ENCODE measurements around the gene RPL41. TPM values are rescaled to one million over a fixed set of nuclear protein-coding genes. Genes with fewer than 3 reads are reported as not detected.

Gene RPL41
- total and polyA plus RNA-seq, 5 donors = 2,026 to 2,505 (median 2,284) TPM

DNA sequence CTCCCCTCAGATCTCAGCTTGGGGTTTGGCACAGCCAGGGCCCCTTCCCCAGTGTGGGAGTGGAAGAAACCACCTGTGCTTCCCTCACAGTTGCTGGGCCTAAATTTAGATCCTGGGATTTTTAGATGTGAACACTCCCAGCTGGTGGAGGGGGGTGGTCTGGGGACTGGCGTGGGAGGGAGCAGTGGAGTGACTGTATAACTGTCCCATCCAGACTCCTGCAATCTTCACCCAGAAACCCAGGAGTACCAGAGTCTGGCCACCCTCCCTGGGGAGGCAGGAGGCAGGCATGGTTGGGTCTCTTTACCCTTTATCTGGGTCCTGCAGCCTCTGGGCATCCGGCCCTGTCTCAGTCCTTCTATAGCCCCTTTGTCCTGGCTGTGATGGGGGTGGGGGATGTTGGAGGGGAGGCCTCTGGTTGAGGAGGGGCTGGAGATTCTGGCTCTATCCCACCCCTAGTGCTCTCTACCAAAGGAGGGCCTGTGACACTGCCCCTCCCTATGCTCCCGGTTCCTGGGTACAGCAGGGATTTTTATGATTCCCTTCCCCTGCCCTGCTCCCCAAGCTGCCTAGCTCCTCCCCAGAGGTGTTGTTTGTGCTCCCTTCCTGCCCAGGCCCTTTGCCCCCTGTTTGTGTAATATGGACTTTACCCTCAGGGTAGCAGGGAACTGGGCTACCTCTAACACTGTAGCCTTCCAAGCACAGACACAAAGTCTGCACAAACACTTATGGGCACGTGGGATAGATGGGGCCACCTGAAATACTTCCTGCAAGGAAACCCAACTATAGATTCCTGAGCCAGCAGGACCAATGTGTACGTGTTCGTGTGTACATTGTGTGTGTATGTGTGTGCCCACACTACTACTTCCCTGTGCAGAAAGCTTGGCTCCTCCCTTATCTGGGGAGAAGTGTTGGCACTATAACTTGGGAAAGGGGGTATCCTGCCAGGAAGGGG is 34.8 kb upstream of the RPL41 start:
- H3K27ac ChIP-seq (ENCODE audit: low read length) = no peak overlapping the region
- 46% methylated on average over 6 of the region's 6 CpGs for WGBS
- no peaks in the 10 kb centered on the region for H3K9me3 ChIP-seq (ENCODE audit: control insufficient read depth, low read length)
- DNase-seq (peak in 1 of 3 donors; percentile 50), ATAC-seq (no peak)
- H3K4me3 ChIP-seq (ENCODE audit: low read length) = no peak overlapping the region
- H3K4me1 ChIP-seq (ENCODE audit: control insufficient read depth, insufficient read depth, low read length) = peaks cover 4% of the 10 kb centered on the region
- intact Hi-C loops (cut with DNase I) = no loop called here
- no peaks in the 10 kb centered on the region for H3K27me3 ChIP-seq (ENCODE audit: control insufficient read depth, insufficient read depth)

GRCh38 chr12:56082382-56082781 is 34.1 kb upstream of the RPL41 start:
- DNase-seq (no peak), ATAC-seq (no peak)
- H3K9me3 ChIP-seq (ENCODE audit: control insufficient read depth, low read length) = no peaks in the 10 kb centered on the region
- no peaks in the 10 kb centered on the region for H3K27me3 ChIP-seq (ENCODE audit: control insufficient read depth, insufficient read depth)
- intact Hi-C loops (cut with DNase I) = no loop called here
- no peak overlapping the region for H3K4me3 ChIP-seq (ENCODE audit: low read length)
- peaks cover 4% of the 10 kb centered on the region for H3K4me1 ChIP-seq (ENCODE audit: control insufficient read depth, insufficient read depth, low read length)
- 87% methylated on average over 2 of the region's 2 CpGs for WGBS
- no peak overlapping the region for H3K27ac ChIP-seq (ENCODE audit: low read length)

GRCh38 chr12:56082967-56083366 is 33.5 kb upstream of the RPL41 start:
- Histone ChIP-seq H3K27me3 (ENCODE audit: control insufficient read depth, insufficient read depth) (no peaks in the 10 kb centered on the region), H3K27ac (ENCODE audit: low read length) (no peak overlapping the region), H3K9me3 (ENCODE audit: control insufficient read depth, low read length) (no peaks in the 10 kb centered on the region), H3K4me1 (ENCODE audit: control insufficient read depth, insufficient read depth, low read length) (peaks cover 4% of the 10 kb centered on the region), H3K4me3 (ENCODE audit: low read length) (no peak overlapping the region)
- ATAC-seq (no peak), DNase-seq (peak; percentile 31 to 57 (median 51))
- intact Hi-C loops (cut with DNase I) = no loop called here
- 50% methylated on average over 3 of the region's 3 CpGs for WGBS

DNA sequence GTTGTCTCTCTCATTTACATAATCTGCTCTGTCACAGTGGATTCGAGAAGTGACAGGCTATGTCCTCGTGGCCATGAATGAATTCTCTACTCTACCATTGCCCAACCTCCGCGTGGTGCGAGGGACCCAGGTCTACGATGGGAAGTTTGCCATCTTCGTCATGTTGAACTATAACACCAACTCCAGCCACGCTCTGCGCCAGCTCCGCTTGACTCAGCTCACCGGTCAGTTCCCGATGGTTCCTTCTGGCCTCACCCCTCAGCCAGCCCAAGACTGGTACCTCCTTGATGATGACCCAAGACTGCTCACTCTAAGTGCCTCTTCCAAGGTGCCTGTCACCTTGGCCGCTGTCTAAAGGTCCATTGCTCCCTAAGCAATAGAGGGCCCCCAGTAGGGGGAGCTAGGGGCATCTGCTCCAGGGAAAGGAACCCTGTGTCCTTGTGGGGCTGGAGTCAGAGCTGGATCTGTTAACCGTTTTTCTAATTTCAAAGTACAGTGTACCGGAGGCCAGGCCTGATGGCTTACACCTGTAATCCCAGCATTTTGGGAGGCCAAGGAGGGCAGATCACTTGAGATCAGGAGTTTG is 31.4 kb upstream of the RPL41 start:
- H3K4me1 ChIP-seq (ENCODE audit: control insufficient read depth, insufficient read depth, low read length) = peaks cover 4% of the 10 kb centered on the region
- H3K27ac ChIP-seq (ENCODE audit: low read length) = no peak overlapping the region
- no peak for ATAC-seq
- no peak for DNase-seq
- H3K27me3 ChIP-seq (ENCODE audit: control insufficient read depth, insufficient read depth) = no peaks in the 10 kb centered on the region
- no peaks in the 10 kb centered on the region for H3K9me3 ChIP-seq (ENCODE audit: control insufficient read depth, low read length)
- WGBS = 86% methylated on average over 15 of the region's 15 CpGs
- intact Hi-C loops (cut with DNase I) = no loop called here
- no peak overlapping the region for H3K4me3 ChIP-seq (ENCODE audit: low read length)

- 85% methylated on average over 3 of the region's 3 CpGs for WGBS
- Histone ChIP-seq H3K27ac (ENCODE audit: low read length) (no peak overlapping the region), H3K27me3 (ENCODE audit: control insufficient read depth, insufficient read depth) (no peaks in the 10 kb centered on the region), H3K4me1 (ENCODE audit: control insufficient read depth, insufficient read depth, low read length) (no peaks in the 10 kb centered on the region), H3K4me3 (ENCODE audit: low read length) (no peak overlapping the region), H3K9me3 (ENCODE audit: control insufficient read depth, low read length) (no peaks in the 10 kb centered on the region)
- DNase-seq = no peak
- intact Hi-C loops (cut with DNase I) = no loop called here
- no peak for ATAC-seq
Observed at GRCh38 chr12:56086096-56086495, 30.3 kb upstream of the RPL41 start.

DNA sequence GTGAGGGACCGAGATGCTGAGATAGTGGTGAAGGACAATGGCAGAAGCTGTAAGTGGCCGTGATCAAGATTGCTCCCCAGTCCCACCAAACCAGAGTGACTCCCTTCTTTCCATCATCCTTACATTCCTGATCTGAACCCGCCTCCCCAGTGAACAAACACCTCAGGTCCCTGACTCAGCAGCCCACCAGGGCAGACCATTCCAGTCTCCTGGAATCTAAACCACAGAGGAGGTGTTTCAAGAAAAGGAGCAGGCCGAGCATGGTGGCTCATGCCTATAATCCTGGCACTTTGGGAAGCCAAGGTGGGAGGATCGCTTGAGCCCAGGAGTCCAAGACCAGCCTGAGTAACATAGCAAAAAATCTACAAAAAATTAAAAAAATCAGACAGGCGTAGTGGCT is 29.8 kb upstream of the RPL41 start:
- DNase-seq = no peak
- ATAC-seq = no peak
- no peak overlapping the region for H3K4me3 ChIP-seq (ENCODE audit: low read length)
- intact Hi-C loops (cut with DNase I) = no loop called here
- no peaks in the 10 kb centered on the region for H3K4me1 ChIP-seq (ENCODE audit: control insufficient read depth, insufficient read depth, low read length)
- H3K9me3 ChIP-seq (ENCODE audit: control insufficient read depth, low read length) = no peaks in the 10 kb centered on the region
- no peak overlapping the region for H3K27ac ChIP-seq (ENCODE audit: low read length)
- no peaks in the 10 kb centered on the region for H3K27me3 ChIP-seq (ENCODE audit: control insufficient read depth, insufficient read depth)
- WGBS = 82% methylated on average over 6 of the region's 6 CpGs

GRCh38 chr12:56087220-56087619 is 29.2 kb upstream of the RPL41 start:
- H3K27ac ChIP-seq (ENCODE audit: low read length) = no peak overlapping the region
- H3K27me3 ChIP-seq (ENCODE audit: control insufficient read depth, insufficient read depth) = no peaks in the 10 kb centered on the region
- peak; percentile 84 to 93 for ATAC-seq
- DNase-seq = peak; percentile 84 to 92 (median 91)
- intact Hi-C loops (cut with DNase I) = no loop called here
- 63% methylated on average over 6 of the region's 6 CpGs for WGBS
- no peaks in the 10 kb centered on the region for H3K9me3 ChIP-seq (ENCODE audit: control insufficient read depth, low read length)
- no peak overlapping the region for H3K4me3 ChIP-seq (ENCODE audit: low read length)
- no peaks in the 10 kb centered on the region for H3K4me1 ChIP-seq (ENCODE audit: control insufficient read depth, insufficient read depth, low read length)

DNA sequence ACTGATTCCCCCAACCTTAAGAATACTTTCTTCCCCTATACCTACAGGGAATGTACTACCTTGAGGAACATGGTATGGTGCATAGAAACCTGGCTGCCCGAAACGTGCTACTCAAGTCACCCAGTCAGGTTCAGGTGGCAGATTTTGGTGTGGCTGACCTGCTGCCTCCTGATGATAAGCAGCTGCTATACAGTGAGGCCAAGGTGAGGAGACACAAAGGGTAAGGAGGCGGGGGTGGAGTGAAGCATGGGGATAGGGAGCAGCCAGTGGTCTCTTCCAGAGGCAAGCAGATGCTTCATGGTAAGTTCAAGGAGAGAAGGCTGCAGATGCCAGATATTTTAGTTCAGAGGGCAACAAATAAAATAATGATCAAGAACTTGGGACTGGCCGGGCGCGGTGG is 18.7 kb upstream of the RPL41 start:
- intact Hi-C loops (cut with DNase I) = no loop called here
- no peak for DNase-seq
- no peaks in the 10 kb centered on the region for H3K9me3 ChIP-seq (ENCODE audit: control insufficient read depth, low read length)
- H3K27me3 ChIP-seq (ENCODE audit: control insufficient read depth, insufficient read depth) = no peaks in the 10 kb centered on the region
- no peak for ATAC-seq
- H3K4me3 ChIP-seq (ENCODE audit: low read length) = no peak overlapping the region
- H3K4me1 ChIP-seq (ENCODE audit: control insufficient read depth, insufficient read depth, low read length) = no peaks in the 10 kb centered on the region
- WGBS = 89% methylated on average over 6 of the region's 6 CpGs
- H3K27ac ChIP-seq (ENCODE audit: low read length) = no peak overlapping the region

DNA sequence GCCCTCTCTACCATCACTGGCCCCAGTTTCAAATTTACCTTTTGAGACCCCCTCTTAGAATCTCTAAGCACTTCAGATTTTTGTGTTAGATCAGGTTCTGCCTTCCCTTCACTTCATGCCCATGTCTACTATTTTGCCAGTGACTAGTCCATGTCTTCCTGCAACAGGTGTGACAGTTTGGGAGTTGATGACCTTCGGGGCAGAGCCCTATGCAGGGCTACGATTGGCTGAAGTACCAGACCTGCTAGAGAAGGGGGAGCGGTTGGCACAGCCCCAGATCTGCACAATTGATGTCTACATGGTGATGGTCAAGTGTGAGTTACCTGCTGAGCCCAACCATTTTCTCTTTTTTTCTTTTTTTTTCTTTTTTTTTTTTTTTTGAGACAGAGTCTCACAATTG is 17.8 kb upstream of the RPL41 start:
- ATAC-seq (no peak), DNase-seq (no peak)
- H3K4me1 ChIP-seq (ENCODE audit: control insufficient read depth, insufficient read depth, low read length) = no peaks in the 10 kb centered on the region
- 83% methylated on average over 3 of the region's 3 CpGs for WGBS
- no peaks in the 10 kb centered on the region for H3K9me3 ChIP-seq (ENCODE audit: control insufficient read depth, low read length)
- H3K4me3 ChIP-seq (ENCODE audit: low read length) = no peak overlapping the region
- H3K27me3 ChIP-seq (ENCODE audit: control insufficient read depth, insufficient read depth) = no peaks in the 10 kb centered on the region
- intact Hi-C loops (cut with DNase I) = no loop called here
- H3K27ac ChIP-seq (ENCODE audit: low read length) = no peak overlapping the region

DNA sequence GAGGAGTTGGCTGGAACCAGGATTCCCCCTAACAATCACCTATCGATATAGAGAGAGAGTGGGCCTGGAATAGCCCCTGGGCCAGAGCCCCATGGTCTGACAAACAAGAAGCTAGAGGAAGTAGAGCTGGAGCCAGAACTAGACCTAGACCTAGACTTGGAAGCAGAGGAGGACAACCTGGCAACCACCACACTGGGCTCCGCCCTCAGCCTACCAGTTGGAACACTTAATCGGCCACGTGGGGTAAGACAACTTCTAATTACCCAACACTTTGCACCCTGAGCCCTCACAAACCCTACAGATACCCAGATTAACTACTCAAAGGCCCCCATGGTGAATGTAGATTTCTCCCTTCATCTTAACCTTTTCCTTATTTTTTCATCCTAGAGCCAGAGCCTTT is 16.6 kb upstream of the RPL41 start:
- WGBS = 87% methylated on average over 4 of the region's 4 CpGs
- Histone ChIP-seq H3K9me3 (ENCODE audit: control insufficient read depth, low read length) (no peaks in the 10 kb centered on the region), H3K27ac (ENCODE audit: low read length) (no peak overlapping the region), H3K4me1 (ENCODE audit: control insufficient read depth, insufficient read depth, low read length) (no peaks in the 10 kb centered on the region), H3K27me3 (ENCODE audit: control insufficient read depth, insufficient read depth) (no peaks in the 10 kb centered on the region), H3K4me3 (ENCODE audit: low read length) (no peak overlapping the region)
- ATAC-seq (no peak), DNase-seq (no peak)
- intact Hi-C loops (cut with DNase I) = no loop called here

DNA sequence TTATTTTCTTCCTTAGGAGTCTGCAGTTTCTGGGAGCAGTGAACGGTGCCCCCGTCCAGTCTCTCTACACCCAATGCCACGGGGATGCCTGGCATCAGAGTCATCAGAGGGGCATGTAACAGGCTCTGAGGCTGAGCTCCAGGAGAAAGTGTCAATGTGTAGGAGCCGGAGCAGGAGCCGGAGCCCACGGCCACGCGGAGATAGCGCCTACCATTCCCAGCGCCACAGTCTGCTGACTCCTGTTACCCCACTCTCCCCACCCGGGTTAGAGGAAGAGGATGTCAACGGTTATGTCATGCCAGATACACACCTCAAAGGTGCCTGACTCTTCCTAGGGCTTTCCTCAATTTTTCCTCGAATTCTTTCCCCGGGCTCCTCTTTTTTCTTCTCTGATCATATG is 15.4 kb upstream of the RPL41 start:
- Histone ChIP-seq H3K9me3 (ENCODE audit: control insufficient read depth, low read length) (no peaks in the 10 kb centered on the region), H3K27me3 (ENCODE audit: control insufficient read depth, insufficient read depth) (no peaks in the 10 kb centered on the region), H3K4me3 (ENCODE audit: low read length) (no peak overlapping the region), H3K4me1 (ENCODE audit: control insufficient read depth, insufficient read depth, low read length) (no peaks in the 10 kb centered on the region), H3K27ac (ENCODE audit: low read length) (no peak overlapping the region)
- no peak for DNase-seq
- ATAC-seq = no peak
- intact Hi-C loops (cut with DNase I) = no loop called here
- WGBS = 83% methylated on average over 14 of the region's 14 CpGs
